Subcutaneous abdominal adipose tissue (tissue), 5 donors: ENCODE data around the gene KIF6.
A peak's percentile ranks its signal among the peaks of the same experiment; 100 is the strongest.

Experiments
- H3K27ac ChIP-seq: one replicate; pipeline ENCODE4 v1.7.0; 2013; ENCODE audit warnings: low read depth, mild to moderate bottlenecking, inconsistent platforms, low read length, moderate library complexity
- H3K27me3 ChIP-seq, 5 donors: one replicate each; pipeline ENCODE4 v1.7.0; 2013; ENCODE audit warnings: low read length in 5 of 5, inconsistent platforms in 1 of 5; ENCODE audit not compliant: control insufficient read depth in 5 of 5, insufficient read depth in 4 of 5
- H3K36me3 ChIP-seq, 5 donors: one replicate each; pipeline ENCODE4 v1.7.0; 2013; ENCODE audit warnings: low read length in 5 of 5; ENCODE audit not compliant: control insufficient read depth in 5 of 5, insufficient read depth in 5 of 5
- H3K4me1 ChIP-seq, 5 donors: one replicate each; pipeline ENCODE4 v1.7.0; 2013; ENCODE audit warnings: low read length in 5 of 5, mild to moderate bottlenecking in 3 of 5, moderate library complexity in 1 of 5; ENCODE audit not compliant: control insufficient read depth in 5 of 5, insufficient read depth in 5 of 5
- H3K4me3 ChIP-seq, 5 donors: one replicate each; pipeline ENCODE4 v1.7.0; 2013; ENCODE audit warnings: low read length in 5 of 5, low read depth in 1 of 5
- H3K9ac ChIP-seq, 5 donors: one replicate each; pipeline ENCODE4 v1.7.0; 2013; ENCODE audit warnings: low read length in 5 of 5, mild to moderate bottlenecking in 4 of 5, moderate library complexity in 3 of 5
- H3K9me3 ChIP-seq, 5 donors: one replicate each; pipeline ENCODE4 v1.7.0; 2013; ENCODE audit warnings: low read length in 5 of 5; ENCODE audit not compliant: control insufficient read depth in 5 of 5
- donor health status: healthy.
- donor health status: healthy.
- donor health status: healthy.
- donor health status: healthy.
- donor health status: healthy.

The KIF6 gene

GRCh38 chr6:39756582-39756981, 31.4 kb upstream of the KIF6 start:
- Histone ChIP-seq H3K4me1 (peaks cover 0 to 39% (median 20%) of the 10 kb centered on the region in 5 donors), H3K36me3 (no peaks in the 10 kb centered on the region), H3K27me3 (no peaks in the 10 kb centered on the region), H3K9me3 (no peaks in the 10 kb centered on the region), H3K27ac (no peak overlapping the region), H3K9ac (no peak overlapping the region), H3K4me3 (no peak overlapping the region)

- H3K36me3 ChIP-seq: no peaks in the 10 kb centered on the region
- H3K9me3 ChIP-seq: no peaks in the 10 kb centered on the region
- H3K27ac ChIP-seq: no peak overlapping the region
- no peaks in the 10 kb centered on the region for H3K27me3 ChIP-seq
- no peak overlapping the region for H3K4me3 ChIP-seq
- H3K9ac ChIP-seq: no peak overlapping the region
- peaks cover 0 to 31% (median 20%) of the 10 kb centered on the region in 5 donors for H3K4me1 ChIP-seq
These were observed 30.0 kb upstream of the KIF6 start for GRCh38 chr6:39755231-39755630.

- no peaks in the 10 kb centered on the region for H3K36me3 ChIP-seq
- peaks cover 0 to 24% (median 16%) of the 10 kb centered on the region in 5 donors for H3K4me1 ChIP-seq
- H3K9ac ChIP-seq: no peak overlapping the region
- peak overlapping the region; percentile 51 for H3K27ac ChIP-seq
- H3K9me3 ChIP-seq: no peaks in the 10 kb centered on the region
- no peaks in the 10 kb centered on the region for H3K27me3 ChIP-seq
- no peak overlapping the region for H3K4me3 ChIP-seq
These were observed 29.4 kb upstream of the KIF6 start for GRCh38 chr6:39754514-39755115.

GRCh38 chr6:39753725-39754045, 28.5 kb upstream of the KIF6 start:
- H3K36me3 ChIP-seq: no peaks in the 10 kb centered on the region
- peak overlapping the region; percentile 51 for H3K27ac ChIP-seq
- no peak overlapping the region for H3K9ac ChIP-seq
- no peaks in the 10 kb centered on the region for H3K9me3 ChIP-seq
- H3K4me1 ChIP-seq: peaks cover 0 to 19% (median 12%) of the 10 kb centered on the region in 5 donors
- H3K27me3 ChIP-seq: no peaks in the 10 kb centered on the region
- no peak overlapping the region for H3K4me3 ChIP-seq

- Histone ChIP-seq H3K9ac (no peak overlapping the region), H3K27ac (peak overlapping the region; percentile 51)
These were observed 27.9 kb upstream of the KIF6 start for GRCh38 chr6:39752835-39753724.

GRCh38 chr6:39746795-39747194, 21.6 kb upstream of the KIF6 start:
- no peaks in the 10 kb centered on the region for H3K9me3 ChIP-seq
- no peaks in the 10 kb centered on the region for H3K4me1 ChIP-seq
- no peaks in the 10 kb centered on the region for H3K27me3 ChIP-seq
- H3K4me3 ChIP-seq: no peak overlapping the region
- no peaks in the 10 kb centered on the region for H3K36me3 ChIP-seq
- no peak overlapping the region for H3K27ac ChIP-seq
- no peak overlapping the region for H3K9ac ChIP-seq

More at GRCh38 chr6:39752835-39753724, 27.9 kb upstream of the KIF6 start:
- Histone ChIP-seq H3K9me3 (no peaks in the 10 kb centered on the region), H3K36me3 (no peaks in the 10 kb centered on the region), H3K27me3 (no peaks in the 10 kb centered on the region), H3K4me1 (peaks cover 0 to 19% (median 12%) of the 10 kb centered on the region in 5 donors), H3K4me3 (no peak overlapping the region)

GRCh38 chr6:39733704-39734103, 8.5 kb upstream of the KIF6 start:
- Histone ChIP-seq H3K9ac (no peak overlapping the region), H3K27ac (no peak overlapping the region), H3K4me3 (no peak overlapping the region), H3K36me3 (no peaks in the 10 kb centered on the region), H3K27me3 (no peaks in the 10 kb centered on the region), H3K4me1 (no peaks in the 10 kb centered on the region), H3K9me3 (no peaks in the 10 kb centered on the region)

- Histone ChIP-seq H3K9ac (no peak overlapping the region), H3K36me3 (no peaks in the 10 kb centered on the region), H3K9me3 (no peaks in the 10 kb centered on the region), H3K27ac (no peak overlapping the region), H3K4me3 (no peak overlapping the region), H3K4me1 (no peaks in the 10 kb centered on the region), H3K27me3 (no peaks in the 10 kb centered on the region)
These were observed 6.4 kb upstream of the KIF6 start for GRCh38 chr6:39731565-39731964.

- no peak overlapping the region for H3K4me3 ChIP-seq
These were observed 4.7 kb upstream of the KIF6 start for GRCh38 chr6:39729945-39730344.

GRCh38 chr6:39725632-39725997, 407 bp upstream of the KIF6 start:
- peak overlapping the region in 3 of 5 donors; percentile 20 to 52 (median 35) for H3K9ac ChIP-seq

More at GRCh38 chr6:39729945-39730344, 4.7 kb upstream of the KIF6 start:
- Histone ChIP-seq H3K9me3 (no peaks in the 10 kb centered on the region), H3K9ac (no peak overlapping the region), H3K4me1 (peaks cover 0 to 9% (median 3%) of the 10 kb centered on the region in 5 donors), H3K36me3 (no peaks in the 10 kb centered on the region), H3K27ac (no peak overlapping the region), H3K27me3 (no peaks in the 10 kb centered on the region)

More at GRCh38 chr6:39725632-39725997, 407 bp upstream of the KIF6 start:
- Histone ChIP-seq H3K27me3 (no peaks in the 10 kb centered on the region), H3K9me3 (no peaks in the 10 kb centered on the region), H3K36me3 (no peaks in the 10 kb centered on the region), H3K4me3 (peak overlapping the region; percentile 63 to 93 (median 83)), H3K4me1 (peaks cover 0 to 13% (median 6%) of the 10 kb centered on the region in 5 donors), H3K27ac (peak overlapping the region; percentile 8)
